A172 (cell line): ENCODE measurements around the gene SNCB. TPM values are rescaled to one million over a fixed set of nuclear protein-coding genes. Genes with fewer than 3 reads are reported as not detected.
A peak's percentile ranks its signal among the peaks of the same experiment; 100 is the strongest.

Source experiments
- DNase-seq: peaks from one replicate; pipeline ENCODE4 v3.0.0-alpha.2; 2015; ENCODE audit warnings: low spot score
- total RNA-seq: library from RNA; depleted of rRNA; stranded (reverse); fragments of >200 nt; shearing (Covaris generic); gene quantifications from 2 replicates; pipeline ENCODE4 v1.2.3, GENCODE V29; 2014; rRNA removed

Gene SNCB
- total RNA-seq, 1 experiment from 2014 or later = not detected

DNA sequence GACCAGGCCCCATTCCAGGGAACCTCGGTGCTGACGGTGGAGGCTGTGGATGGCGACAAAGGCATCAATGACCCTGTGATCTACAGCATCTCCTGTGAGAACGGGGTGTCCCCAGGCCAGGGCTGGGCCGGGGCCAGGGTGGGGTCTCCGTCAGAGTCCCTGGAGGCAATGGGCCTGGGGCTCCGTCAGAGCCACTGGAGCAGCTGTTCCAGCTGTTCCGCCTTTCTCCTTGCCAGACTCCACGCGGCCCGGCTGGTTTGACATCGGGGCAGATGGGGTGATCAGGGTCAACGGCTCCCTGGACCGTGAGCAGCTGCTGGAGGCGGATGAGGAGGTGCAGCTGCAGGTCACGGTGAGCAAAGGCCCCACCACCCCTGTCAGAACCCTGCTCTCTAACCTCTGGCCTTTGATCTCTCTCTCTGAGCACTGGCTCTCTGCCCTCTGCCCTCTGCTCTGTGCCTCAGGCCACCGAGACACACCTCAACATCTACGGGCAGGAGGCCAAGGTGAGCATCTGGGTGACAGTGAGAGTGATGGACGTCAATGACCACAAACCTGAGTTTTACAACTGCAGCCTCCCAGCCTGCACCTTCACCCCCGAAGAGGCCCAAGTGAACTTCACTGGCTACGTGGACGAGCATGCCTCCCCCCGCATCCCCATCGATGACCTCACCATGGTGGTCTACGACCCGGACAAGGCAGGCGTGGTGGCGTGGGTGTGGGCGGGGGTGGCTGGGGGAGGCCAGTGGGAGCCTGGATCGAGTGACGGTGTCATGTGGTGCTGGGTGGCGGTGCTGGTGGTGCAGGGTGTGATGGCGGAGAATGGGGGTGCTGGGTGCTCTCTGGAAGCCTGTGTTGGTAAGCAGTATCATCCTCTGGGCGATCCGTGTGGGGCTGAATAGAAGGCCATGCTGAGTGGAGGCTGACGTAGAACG is 54.6 kb downstream of the SNCB start:
- DNase-seq = no peak

GRCh38 chr5:176575066-176575465 is 55.3 kb downstream of the SNCB start:
- DNase-seq = no peak

GRCh38 chr5:176574297-176574591 is 56.1 kb downstream of the SNCB start:
- DNase-seq = no peak

DNA sequence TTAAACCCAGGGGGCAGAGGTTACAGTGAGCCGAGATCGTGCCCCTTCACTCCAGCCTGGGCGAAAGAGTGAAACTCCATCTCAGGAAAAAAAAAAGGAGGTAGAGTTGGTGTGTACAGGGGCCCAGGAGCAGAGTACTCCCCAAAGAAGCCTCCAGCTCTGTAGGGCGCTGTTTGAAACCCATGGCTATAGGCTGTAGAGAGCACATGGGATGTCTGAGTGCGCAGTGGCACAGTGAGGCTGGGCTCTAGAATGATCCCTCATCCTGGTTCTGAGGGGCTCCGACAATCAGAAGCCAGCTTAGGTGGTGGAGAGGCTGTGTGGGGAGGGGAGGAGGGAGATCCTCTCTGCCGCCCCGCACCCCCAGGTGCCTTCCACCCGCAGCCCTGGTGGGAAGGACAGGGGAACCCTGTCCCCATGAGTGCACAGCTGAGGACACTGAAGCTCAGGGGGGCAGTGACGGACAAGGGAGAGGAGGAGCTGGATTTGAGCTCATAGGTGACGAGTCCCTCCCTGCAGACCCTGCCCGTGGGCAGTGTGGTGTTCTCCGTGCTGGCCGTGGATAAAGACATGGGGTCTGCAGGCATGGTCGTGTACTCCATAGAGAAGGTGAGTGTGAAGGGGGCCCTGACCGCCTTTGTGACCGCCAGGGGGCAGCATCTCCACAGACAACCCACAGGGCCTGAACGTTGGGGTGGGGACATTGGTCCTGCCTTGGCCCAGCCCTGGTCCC is 56.6 kb downstream of the SNCB start:
- peak; percentile 40 for DNase-seq

Other genes with a start within 250 kb of the SNCB start
- gene NOP16, start 241.9 kb downstream of the SNCB start, total RNA-seq = 37.9 and 41.4 TPM in 2 replicates
- 186 and 199 TPM in 2 replicates for gene HIGD2A, start 241.8 kb downstream of the SNCB start, total RNA-seq
- gene CLTB, start 214.0 kb downstream of the SNCB start, total RNA-seq = 193 and 203 TPM in 2 replicates
- 57.3 and 59.7 TPM in 2 replicates for gene FAF2, start 182.1 kb downstream of the SNCB start, total RNA-seq
- 8.1 and 9.2 TPM in 2 replicates for gene RNF44, start 93.1 kb downstream of the SNCB start, total RNA-seq
- 0.12 TPM in 1 of 2 replicates, not detected in the other for gene CDHR2, start 81.2 kb downstream of the SNCB start, total RNA-seq
- gene GPRIN1, start 20.4 kb downstream of the SNCB start, total RNA-seq = 20.3 and 24.6 TPM in 2 replicates
- gene EIF4E1B, start 141 bp upstream of the SNCB start, total RNA-seq = not detected in 2 replicates
- 54.9 and 67.7 TPM in 2 replicates for gene TSPAN17, start 16.9 kb upstream of the SNCB start, total RNA-seq
- gene UNC5A, start 180.0 kb upstream of the SNCB start, total RNA-seq = 2.9 and 3.4 TPM in 2 replicates